ENCODE data around the gene PARD3B.

Gene PARD3B

DNA sequence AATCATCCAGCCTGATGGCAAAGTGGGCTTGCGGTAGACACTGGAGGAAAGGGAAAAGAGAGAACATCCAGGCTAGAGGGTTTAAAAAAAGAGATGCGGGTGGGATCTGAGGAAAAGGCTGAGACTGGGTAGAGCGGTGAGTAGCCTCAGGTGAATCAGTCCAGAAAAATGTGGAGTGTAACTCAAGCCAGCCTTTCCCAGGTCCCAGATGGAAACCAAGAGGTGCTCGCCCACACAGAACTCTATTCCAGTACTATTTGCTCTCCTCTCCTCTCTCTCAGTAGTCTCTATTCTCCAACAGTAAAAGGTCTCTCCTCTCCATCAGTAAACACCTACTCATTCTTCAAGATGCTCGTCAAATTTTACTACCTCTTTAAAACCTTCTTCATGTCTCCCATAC lies 1098.7 kb downstream of the PARD3B start:
- no peak for DNase-seq

DNA sequence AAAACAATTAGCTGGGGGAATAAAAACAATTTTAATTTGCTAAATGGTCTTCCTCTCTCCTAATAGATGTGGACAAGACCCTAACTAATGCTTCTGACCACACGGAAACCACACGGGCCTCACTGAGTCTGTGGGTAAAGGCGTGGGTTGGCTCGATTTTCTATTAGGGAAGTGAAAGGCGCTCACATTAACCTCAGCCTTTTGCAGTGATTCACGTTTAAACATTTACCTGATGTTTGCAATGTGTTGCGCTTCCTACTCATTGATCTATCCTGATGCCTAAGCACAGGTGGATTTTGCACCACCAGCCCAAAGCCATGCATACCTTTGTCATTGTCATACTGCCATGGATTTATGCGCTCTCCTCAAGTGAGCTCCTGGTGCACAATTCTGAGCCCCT lies 1101.4 kb downstream of the PARD3B start:
- no peak for DNase-seq

DNA sequence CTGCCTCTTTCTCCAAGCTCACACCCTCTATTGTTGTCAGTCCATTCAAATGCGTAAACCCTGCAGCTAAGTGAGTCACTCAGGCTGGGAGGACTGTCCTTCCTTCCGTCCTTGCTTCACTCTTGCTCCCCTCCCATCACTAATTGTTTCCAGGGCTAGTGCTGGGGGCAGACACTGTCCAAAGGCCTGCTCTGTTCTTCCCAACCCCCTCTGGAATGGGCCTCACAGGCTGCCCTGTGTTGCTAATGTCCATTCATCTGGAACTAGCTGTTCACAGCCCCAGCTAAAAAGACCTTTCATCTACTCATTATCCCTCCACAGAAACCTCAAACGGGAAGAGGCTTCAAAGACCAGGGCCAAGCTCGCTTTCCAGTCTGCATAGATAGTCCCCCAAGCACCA lies 1105.2 kb downstream of the PARD3B start:
- no peak for DNase-seq

DNA sequence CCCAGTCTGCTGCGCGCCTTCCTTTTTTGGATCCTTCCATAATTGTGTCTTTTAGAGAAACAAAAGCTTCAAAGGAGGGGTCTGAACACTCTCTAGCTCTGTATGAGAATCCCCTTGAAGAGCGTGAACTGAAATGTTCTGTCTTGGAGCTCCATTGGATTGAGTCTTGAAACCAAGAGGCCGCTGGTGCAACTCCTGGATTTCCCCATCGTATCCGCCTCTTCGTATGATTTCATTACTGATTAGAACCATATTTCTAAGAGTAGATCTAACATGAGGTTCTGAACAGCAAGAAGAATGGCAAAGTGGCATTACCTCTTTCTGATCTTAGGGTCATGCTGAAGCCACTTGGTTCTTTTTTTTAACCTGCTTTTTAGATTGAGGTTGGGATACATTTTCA lies 1105.7 kb downstream of the PARD3B start:
- no peak for DNase-seq

DNA sequence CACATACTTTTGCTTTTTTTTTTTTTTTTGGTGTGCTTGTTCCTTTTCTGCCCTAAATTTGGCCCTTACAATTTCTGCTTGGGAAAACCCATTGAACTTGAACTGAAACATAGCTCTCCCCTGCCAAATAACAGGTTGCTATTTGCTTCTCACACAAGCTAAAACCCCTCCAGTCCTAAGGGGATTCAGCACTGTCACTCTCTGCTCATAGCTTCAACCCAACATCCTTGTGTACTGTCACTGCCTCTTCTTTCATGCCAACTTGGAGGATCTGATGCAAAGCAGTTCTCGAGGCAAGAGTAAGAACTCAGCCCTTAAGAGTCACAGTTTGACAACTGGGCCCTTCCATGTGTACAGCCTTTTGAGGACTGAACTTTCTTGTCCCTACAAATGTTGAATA lies 1106.4 kb downstream of the PARD3B start:
- DNase-seq, result no peak

DNA sequence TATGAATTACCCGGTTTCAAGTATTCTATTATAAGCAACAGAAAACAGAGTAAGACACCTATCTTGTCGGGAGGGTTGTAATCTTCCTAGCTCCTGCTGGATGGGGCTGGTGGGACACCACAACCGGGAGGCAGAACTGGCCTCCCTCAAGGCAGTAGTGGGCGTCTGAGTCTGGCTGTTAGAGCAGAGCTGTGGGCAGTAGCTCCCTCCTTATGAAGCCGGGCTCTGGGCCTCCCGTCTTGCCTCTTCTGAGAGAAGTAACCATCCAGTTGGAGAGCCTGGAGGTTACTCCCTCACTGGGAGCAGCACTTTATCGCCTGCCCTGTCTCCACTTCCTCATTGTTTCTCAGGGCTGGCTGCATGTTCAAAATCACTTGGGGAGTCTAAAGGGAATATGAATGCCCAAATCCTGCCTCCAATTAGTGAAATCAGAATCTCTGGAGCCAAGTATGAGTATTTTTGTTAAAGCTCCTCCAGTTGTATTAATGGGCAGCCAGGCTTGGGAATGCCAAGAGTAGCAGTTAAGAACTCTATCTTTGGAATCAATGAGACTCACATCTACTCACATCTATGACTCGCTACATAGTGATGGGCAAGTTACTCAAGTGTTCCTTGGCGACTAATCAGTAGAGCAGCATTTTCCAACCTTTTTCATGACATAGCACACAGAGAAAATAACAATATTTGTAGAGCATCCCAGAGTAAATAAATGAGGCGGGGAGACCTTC lies 1109.8 kb downstream of the PARD3B start:
- no peak for DNase-seq

DNA sequence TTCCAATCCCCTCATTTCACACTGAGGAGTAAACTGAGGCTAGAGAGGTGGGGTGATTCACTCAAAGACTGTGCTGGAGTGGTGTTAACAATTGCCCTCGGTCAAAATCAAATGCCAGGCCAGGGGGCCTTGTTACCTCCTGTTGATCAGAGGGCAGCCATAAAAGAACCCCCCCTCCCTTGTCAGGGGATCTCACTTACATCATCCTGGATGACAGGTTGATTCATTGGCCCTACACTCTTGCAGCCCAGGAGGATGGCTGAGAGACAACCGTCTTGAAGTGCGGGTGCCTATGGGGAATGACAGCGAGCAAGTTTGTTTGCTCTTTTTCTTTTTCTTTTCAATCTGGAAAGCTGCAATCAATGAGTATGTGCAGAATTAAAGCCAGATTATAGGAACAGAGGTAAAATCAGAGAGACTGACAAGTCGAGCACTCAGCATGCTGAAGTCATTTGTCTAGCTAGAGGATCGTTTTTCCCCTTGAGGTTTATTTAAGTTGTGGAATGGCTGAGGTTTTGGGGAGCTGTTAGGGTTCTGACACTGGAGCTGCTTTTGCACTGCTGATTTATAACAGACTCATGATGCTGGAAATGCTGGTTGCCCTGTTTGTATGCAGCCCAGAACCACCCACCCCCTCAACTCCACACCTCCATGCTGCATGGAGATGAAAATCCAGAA lies 1110.6 kb downstream of the PARD3B start:
- DNase-seq, result no peak

DNA sequence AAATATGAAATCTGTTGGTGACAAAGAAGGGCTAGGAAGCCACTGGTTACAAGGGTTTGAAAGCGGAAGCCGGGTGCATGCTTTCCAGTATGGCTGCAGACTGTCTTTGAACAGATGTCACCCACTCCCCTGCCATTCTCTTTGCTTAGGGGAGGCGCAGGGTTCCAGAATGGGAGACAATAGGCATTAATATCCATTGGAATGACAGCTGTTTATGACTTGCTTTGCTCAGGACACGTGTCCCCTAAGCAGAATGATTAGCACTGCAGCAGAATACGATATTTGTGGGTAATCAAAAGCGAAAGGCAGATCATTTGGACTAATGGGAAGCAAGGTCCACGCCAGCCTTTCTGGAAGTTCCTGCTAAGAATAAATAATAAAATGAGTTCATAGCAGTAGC lies 1111.2 kb downstream of the PARD3B start:
- DNase-seq, result no peak

DNA sequence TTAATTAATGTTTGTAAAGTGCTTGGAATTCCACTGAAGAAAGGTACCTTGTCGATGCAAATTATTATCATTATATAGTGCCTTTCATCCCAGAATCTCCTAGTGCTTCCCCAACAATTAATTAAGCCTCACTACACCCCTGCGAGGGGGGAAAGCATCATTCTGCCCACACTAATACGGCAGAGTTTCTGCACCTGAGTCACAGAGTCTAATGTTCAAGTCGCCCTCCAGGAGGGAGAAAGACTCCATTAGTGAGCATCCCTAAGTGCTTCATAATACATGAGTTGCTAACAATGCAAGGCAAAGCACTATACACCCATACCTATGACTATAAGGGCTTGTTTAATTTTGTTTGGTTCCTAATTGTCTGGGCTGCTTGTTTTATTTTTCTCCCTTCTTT lies 1111.7 kb downstream of the PARD3B start:
- no peak for DNase-seq

DNA sequence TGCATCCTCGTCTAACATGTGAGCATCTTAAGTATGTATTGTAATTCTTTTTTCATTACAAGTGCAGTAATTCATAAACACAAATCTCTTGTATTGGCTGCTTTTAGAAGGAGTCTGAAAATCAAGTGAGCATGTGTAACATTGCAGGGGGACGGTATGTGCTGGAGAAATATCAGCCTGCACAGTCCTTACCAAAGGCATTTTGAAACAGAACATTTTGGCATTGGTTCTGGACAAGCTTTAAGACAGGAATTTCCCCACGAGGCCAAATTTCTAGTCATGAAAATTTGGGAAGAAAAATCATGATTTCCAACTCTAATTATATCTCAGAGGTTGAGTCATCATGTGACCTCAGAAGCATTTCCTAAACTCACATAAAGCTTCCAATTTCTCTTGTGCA lies 1112.3 kb downstream of the PARD3B start:
- DNase-seq, result no peak

DNA sequence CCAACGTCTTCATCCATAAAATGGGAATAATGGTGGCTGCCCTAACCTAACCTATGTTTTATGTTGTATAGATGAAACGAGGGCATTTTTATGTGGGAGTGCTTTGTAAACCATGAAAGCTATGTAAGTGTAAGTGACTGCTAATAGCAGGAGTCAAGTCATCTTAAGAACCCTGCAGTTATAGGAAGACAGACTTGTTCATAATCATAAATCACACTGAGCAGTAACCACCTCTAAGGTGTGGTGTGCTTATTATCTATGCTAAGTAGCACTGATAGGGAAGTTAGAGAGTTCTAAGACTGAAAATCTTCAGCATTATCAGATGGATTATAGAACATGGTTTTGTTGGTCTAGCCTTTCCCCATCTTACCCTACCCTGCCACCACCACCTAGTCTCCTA lies 1112.8 kb downstream of the PARD3B start:
- DNase-seq, result no peak

DNA sequence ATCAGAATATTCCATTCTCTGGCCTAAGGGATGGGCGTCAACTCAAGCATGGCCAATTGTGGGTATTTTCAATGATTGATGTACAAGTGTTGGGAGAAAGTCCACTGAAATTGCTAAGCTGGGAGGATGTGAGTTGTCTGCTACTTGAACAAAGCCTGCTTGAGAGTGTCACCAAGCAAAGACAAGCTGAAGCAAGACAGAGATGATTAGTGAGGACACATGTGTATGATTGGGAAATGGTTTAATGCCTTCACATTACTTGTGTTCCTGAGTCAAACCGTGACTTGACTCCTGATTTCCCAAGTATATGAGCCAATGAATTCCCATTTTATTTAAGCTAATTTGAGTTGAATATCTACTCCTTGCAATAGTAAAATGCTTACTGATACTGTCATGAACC lies 1113.3 kb downstream of the PARD3B start:
- no peak for DNase-seq

DNA sequence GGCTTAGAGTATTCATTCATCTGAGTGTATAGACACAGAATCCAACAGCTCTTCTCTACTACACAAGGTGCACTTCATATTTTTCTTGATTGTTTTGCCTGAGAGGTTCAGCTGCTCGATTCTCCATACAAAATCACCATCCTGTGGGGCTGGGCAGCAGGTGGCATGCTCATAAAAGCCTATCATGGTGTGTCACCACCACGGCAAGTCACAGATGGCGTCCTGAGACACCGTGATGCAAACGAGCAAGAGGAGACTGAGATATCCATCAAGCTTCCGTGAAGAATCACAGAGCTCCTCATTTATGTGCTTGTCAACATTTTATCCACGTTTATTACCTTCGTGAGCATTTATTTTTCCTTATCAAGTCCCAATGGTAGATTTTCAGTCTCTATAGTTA lies 1114.6 kb downstream of the PARD3B start:
- no peak for DNase-seq

DNA sequence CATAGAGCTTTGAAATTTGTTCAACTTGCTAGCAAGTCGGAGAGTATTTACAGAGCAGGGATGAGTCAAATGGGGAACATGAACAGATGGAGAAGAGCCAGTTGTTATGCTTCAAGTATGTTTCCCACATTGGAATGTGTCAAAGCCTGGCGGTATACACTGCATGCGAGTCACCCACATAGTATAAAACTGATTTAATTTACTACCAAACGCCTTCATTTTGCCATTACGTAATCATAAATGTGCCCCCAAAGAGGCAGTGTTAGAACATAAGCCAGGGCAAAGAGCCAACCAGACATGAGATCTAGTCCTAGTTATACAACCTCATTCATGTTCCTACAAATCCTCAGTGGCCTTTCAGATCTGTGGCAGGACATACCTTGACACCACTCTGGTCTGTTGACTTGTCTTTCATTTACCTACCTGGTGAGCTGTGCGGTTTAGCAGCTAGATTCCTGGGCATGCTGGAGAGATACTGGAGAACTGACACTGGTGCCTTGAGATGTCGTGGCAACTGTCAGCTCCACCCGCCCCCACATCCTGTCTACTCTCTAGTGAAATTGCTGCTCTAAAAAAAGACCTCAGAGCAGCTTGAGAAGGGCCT lies 1115.3 kb downstream of the PARD3B start:
- DNase-seq, result peak; percentile 12

DNA sequence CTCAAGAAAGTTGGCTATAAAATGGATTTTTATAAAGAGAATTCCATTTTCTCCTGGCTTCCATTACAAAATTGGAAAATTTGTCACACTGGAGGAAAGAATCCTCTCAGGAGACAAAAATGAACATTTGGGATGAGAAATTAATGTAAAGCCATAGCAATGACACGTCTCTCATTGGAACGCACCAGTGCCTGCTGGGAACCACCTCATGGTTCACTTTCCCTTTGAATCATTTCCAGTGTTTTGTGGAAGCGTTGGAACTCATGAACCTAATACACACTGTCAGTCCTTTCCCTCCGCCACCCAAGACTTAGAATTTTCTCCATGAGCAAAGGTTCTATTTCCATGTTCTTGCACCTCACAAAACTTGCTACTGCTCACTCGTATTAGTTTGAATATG lies 1116.0 kb downstream of the PARD3B start:
- DNase-seq, result no peak

DNA sequence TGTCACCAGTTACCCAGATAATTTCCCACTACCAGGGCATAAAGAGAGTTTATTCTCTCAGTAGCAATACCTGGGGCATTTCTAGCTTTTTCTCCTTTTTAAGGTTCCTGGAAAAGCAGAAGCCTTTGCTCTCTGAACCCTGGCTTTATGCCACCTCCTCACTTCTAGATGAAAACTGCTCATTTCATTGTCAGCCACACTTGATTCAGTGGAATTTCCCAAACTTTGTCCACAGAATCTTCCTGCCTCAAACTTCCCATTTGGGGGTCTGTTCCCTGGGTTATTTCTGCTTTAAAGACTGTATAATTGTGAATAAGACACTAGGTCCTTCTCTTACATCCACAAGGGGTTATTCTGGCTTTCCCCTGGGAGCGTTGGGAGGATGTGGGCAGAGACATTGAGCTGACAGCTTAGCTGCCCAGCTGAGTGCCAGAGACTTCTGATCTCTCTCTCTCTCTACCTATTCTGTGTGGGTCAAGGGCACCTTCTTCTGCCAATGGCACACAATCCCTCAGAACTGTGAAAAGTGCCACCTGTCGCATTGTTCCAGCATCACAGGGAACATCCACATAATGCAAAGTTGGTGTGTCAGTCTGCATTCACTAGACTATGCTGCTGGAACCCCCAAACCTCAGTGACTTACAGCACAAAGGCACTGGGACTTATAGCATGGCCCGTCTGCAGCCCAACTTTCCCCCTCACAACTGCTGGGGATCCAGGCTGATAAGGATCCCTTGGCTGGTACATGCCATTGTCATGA lies 1117.1 kb downstream of the PARD3B start:
- DNase-seq, result no peak

DNA sequence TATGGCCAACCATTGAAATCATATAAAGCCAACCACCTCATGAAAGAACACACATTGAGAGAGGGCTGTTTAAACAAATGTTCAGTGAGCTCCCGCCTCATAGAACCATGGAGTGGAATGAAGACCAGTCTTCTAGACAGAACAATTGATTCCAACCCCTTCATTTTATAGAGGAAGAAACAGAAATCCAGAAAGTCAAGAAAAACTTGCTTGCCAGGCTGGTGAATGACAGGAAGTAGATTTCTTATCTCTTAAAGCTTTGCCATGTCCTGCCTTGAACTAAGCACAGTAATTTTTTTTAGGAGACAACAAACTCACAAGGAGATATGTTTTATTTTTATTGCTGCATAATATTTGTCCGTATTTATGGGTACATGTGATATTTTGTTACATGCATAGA lies 1120.5 kb downstream of the PARD3B start:
- DNase-seq, result no peak

Data from activated CD4-positive, alpha-beta T cell treated with anti-CD3 and anti-CD28 coated beads, Interleukin-2, amount 50 U/mL, for 16 hours (primary cell).